ENCODE results near the gene DCC.

The DCC gene

DNA sequence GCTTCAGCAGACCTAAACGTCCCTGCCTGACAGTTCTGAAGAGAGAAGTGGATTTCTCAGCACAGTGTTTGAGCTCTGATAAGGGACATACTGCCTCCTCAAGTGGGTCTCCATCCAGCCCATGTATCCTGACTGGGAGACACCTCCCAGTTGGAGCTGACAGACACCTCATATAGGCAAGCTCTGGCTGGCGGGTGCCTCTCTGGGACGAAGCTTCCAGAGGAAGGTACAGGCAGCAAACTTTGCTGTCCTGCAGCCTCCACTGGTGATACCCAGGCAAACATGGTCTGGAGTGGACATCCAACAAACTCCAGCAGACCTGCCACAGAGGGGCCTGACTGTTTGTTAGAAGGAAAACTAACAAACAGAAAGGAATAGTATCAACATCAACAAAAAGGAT is 1156.0 kb downstream of the DCC start:
- H4K91ac ChIP-seq (ENCODE audit: low read length) = no peak overlapping the region
- no peak overlapping the region for H2AFZ ChIP-seq (ENCODE audit: low read depth, low read length)
- H3K4ac ChIP-seq (ENCODE audit: low read depth in 1 of 2, low read length in 2 of 2) = no peak overlapping the region
- H4K8ac ChIP-seq (ENCODE audit: low read length) = no peak overlapping the region
- 81% methylated on average over 3 of the region's 3 CpGs for WGBS
- H3K4me1 ChIP-seq (ENCODE audit: control insufficient read depth, insufficient read depth, low read depth, low read length) = no peaks in the 10 kb centered on the region
- no peak overlapping the region for H2BK5ac ChIP-seq (ENCODE audit: low read depth, low read length, poor library complexity, severe bottlenecking)
- no peak overlapping the region for H3K23ac ChIP-seq (ENCODE audit: low read length in 2 of 2)
- peaks cover 2% of the 10 kb centered on the region for H3K9me3 ChIP-seq (ENCODE audit: control insufficient read depth, low read length)
- H3K14ac ChIP-seq (ENCODE audit: low read length in 2 of 2) = no peak overlapping the region
- no peaks in the 10 kb centered on the region for H3K27me3 ChIP-seq (ENCODE audit: control insufficient read depth in 1 of 2, insufficient read depth in 1 of 2, low read length in 2 of 2)
- H2BK12ac ChIP-seq (ENCODE audit: low read length in 2 of 2) = no peak overlapping the region
- no peak overlapping the region for H3K4me2 ChIP-seq (ENCODE audit: low read length, poor library complexity, severe bottlenecking)
- H2AK5ac ChIP-seq (ENCODE audit: low read length, severe bottlenecking) = no peak overlapping the region
- no peak overlapping the region for H3K18ac ChIP-seq (ENCODE audit: low read depth in 1 of 2, low read length in 2 of 2)
- no peak overlapping the region for H2BK15ac ChIP-seq (ENCODE audit: low read depth, poor library complexity, severe bottlenecking)
- no peak overlapping the region for H2BK120ac ChIP-seq (ENCODE audit: low read depth, low read length)
- no peak overlapping the region for H3K9ac ChIP-seq (ENCODE audit: low read length)
- no peak overlapping the region for H3K4me3 ChIP-seq (ENCODE audit: insufficient read depth in 1 of 2, low read depth in 1 of 2, low read length in 2 of 2)
- no peaks in the 10 kb centered on the region for H3K79me1 ChIP-seq (replicated peaks; ENCODE audit: low read length, poor library complexity, severe bottlenecking)
- no peak for DNase-seq
- no peaks in the 10 kb centered on the region for H3K36me3 ChIP-seq (ENCODE audit: control insufficient read depth in 1 of 2, insufficient read depth in 2 of 2, low read depth in 1 of 2, low read length in 2 of 2)
- H3K27ac ChIP-seq (ENCODE audit: low read length, poor library complexity, severe bottlenecking) = no peak overlapping the region

DNA sequence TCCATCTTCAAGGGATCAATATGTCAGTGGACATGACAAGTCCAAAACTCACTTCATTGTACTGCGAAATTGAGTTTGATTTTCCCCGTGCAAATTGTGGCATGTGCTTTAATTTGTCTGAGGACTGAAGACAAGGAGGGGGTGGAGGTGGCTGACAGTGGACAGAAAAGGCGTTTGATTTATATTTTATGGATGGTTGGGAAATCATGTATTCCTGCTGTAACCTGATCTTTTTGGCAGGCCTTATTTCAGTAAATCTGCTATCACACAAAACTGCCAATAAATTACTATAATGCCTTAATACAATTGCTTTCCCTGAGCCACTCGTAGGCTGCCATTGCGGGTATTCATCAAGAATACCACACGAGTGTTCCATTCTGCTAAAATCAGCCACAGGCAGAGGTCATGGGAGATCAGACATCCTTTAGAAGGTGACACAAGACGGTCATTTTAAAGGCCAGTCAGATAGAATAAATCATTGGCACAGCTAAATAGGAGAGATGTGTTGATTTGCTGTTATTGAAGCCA is 1164.0 kb downstream of the DCC start:
- Histone ChIP-seq H3K9ac (ENCODE audit: low read length) (no peak overlapping the region), H3K4me3 (ENCODE audit: insufficient read depth in 1 of 2, low read depth in 1 of 2, low read length in 2 of 2) (no peak overlapping the region), H2AFZ (ENCODE audit: low read depth, low read length) (no peak overlapping the region), H2BK15ac (ENCODE audit: low read depth, poor library complexity, severe bottlenecking) (no peak overlapping the region), H3K9me3 (ENCODE audit: control insufficient read depth, low read length) (no peaks in the 10 kb centered on the region), H2AK5ac (ENCODE audit: low read length, severe bottlenecking) (no peak overlapping the region), H3K23ac (ENCODE audit: low read length in 2 of 2) (no peak overlapping the region), H3K36me3 (ENCODE audit: control insufficient read depth in 1 of 2, insufficient read depth in 2 of 2, low read depth in 1 of 2, low read length in 2 of 2) (no peaks in the 10 kb centered on the region), H3K4me2 (ENCODE audit: low read length, poor library complexity, severe bottlenecking) (no peak overlapping the region), H3K79me1 (replicated peaks; ENCODE audit: low read length, poor library complexity, severe bottlenecking) (no peaks in the 10 kb centered on the region), H3K27me3 (ENCODE audit: control insufficient read depth in 1 of 2, insufficient read depth in 1 of 2, low read length in 2 of 2) (no peaks in the 10 kb centered on the region), H3K27ac (ENCODE audit: low read length, poor library complexity, severe bottlenecking) (no peak overlapping the region), H4K91ac (ENCODE audit: low read length) (no peak overlapping the region), H4K8ac (ENCODE audit: low read length) (no peak overlapping the region), H3K18ac (ENCODE audit: low read depth in 1 of 2, low read length in 2 of 2) (no peak overlapping the region), H3K4ac (ENCODE audit: low read depth in 1 of 2, low read length in 2 of 2) (no peak overlapping the region), H3K14ac (ENCODE audit: low read length in 2 of 2) (no peak overlapping the region), H2BK120ac (ENCODE audit: low read depth, low read length) (no peak overlapping the region), H2BK5ac (ENCODE audit: low read depth, low read length, poor library complexity, severe bottlenecking) (no peak overlapping the region), H3K4me1 (ENCODE audit: control insufficient read depth, insufficient read depth, low read depth, low read length) (no peaks in the 10 kb centered on the region), H2BK12ac (ENCODE audit: low read length in 2 of 2) (no peak overlapping the region)
- WGBS = 88% methylated on average over 6 of the region's 7 CpGs
- no peak for DNase-seq

DNA sequence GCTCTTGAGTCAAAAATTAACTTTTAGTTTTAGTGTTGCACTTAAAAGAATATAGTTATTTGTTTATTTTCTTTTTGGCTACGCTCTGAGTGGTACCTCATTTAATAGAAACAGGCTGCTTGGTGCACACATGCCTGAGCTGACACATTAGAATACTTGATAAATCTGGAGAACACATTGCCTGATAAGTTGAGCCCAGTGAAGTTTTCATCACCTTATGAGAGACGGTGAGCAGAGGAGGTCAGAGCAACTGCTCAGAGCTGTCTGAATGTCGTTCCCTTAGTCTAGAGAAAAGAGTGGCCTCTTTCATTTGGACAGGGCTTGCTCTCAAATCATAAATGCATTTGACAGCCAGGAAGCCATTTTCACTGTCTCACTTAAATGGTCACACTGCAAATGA is 1168.5 kb downstream of the DCC start:
- no peak for DNase-seq
- H3K4ac ChIP-seq (ENCODE audit: low read depth in 1 of 2, low read length in 2 of 2) = no peak overlapping the region
- H3K27me3 ChIP-seq (ENCODE audit: control insufficient read depth in 1 of 2, insufficient read depth in 1 of 2, low read length in 2 of 2) = no peaks in the 10 kb centered on the region
- H4K91ac ChIP-seq (ENCODE audit: low read length) = no peak overlapping the region
- no peaks in the 10 kb centered on the region for H3K36me3 ChIP-seq (ENCODE audit: control insufficient read depth in 1 of 2, insufficient read depth in 2 of 2, low read depth in 1 of 2, low read length in 2 of 2)
- H2AK5ac ChIP-seq (ENCODE audit: low read length, severe bottlenecking) = no peak overlapping the region
- 66% methylated on average over 3 of the region's 3 CpGs for WGBS
- H3K9ac ChIP-seq (ENCODE audit: low read length) = no peak overlapping the region
- no peak overlapping the region for H3K23ac ChIP-seq (ENCODE audit: low read length in 2 of 2)
- H3K4me1 ChIP-seq (ENCODE audit: control insufficient read depth, insufficient read depth, low read depth, low read length) = no peaks in the 10 kb centered on the region
- H2BK120ac ChIP-seq (ENCODE audit: low read depth, low read length) = no peak overlapping the region
- H3K27ac ChIP-seq (ENCODE audit: low read length, poor library complexity, severe bottlenecking) = no peak overlapping the region
- no peak overlapping the region for H2BK15ac ChIP-seq (ENCODE audit: low read depth, poor library complexity, severe bottlenecking)
- no peaks in the 10 kb centered on the region for H3K79me1 ChIP-seq (replicated peaks; ENCODE audit: low read length, poor library complexity, severe bottlenecking)
- H2AFZ ChIP-seq (ENCODE audit: low read depth, low read length) = no peak overlapping the region
- no peak overlapping the region for H3K4me2 ChIP-seq (ENCODE audit: low read length, poor library complexity, severe bottlenecking)
- no peak overlapping the region for H4K8ac ChIP-seq (ENCODE audit: low read length)
- no peak overlapping the region for H3K4me3 ChIP-seq (ENCODE audit: insufficient read depth in 1 of 2, low read depth in 1 of 2, low read length in 2 of 2)
- H2BK12ac ChIP-seq (ENCODE audit: low read length in 2 of 2) = no peak overlapping the region
- H2BK5ac ChIP-seq (ENCODE audit: low read depth, low read length, poor library complexity, severe bottlenecking) = no peak overlapping the region
- no peak overlapping the region for H3K18ac ChIP-seq (ENCODE audit: low read depth in 1 of 2, low read length in 2 of 2)
- H3K9me3 ChIP-seq (ENCODE audit: control insufficient read depth, low read length) = no peaks in the 10 kb centered on the region
- no peak overlapping the region for H3K14ac ChIP-seq (ENCODE audit: low read length in 2 of 2)

DNA sequence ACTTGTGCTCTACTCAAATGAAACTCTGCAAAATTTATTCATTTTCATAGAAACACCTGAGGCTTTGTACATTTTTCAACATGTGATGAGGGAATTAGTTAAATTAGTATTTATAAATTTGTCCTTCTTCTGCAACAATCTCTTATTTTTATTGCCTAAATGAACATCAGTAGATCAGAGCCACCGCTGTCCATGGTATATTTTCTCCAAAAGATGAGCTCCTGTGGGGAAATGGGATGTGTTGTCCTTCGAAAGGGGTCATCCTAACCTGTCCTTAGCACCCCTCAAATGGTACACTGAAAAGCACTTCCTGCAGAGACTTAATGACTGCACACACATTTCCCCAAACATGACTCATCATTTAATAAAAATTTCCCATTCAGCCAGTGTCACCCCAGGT is 1169.9 kb downstream of the DCC start:
- no peak overlapping the region for H3K4me3 ChIP-seq (ENCODE audit: insufficient read depth in 1 of 2, low read depth in 1 of 2, low read length in 2 of 2)
- H2AK5ac ChIP-seq (ENCODE audit: low read length, severe bottlenecking) = no peak overlapping the region
- H3K9ac ChIP-seq (ENCODE audit: low read length) = no peak overlapping the region
- H3K36me3 ChIP-seq (ENCODE audit: control insufficient read depth in 1 of 2, insufficient read depth in 2 of 2, low read depth in 1 of 2, low read length in 2 of 2) = no peaks in the 10 kb centered on the region
- no peak overlapping the region for H3K4ac ChIP-seq (ENCODE audit: low read depth in 1 of 2, low read length in 2 of 2)
- no peak for DNase-seq
- no peak overlapping the region for H3K14ac ChIP-seq (ENCODE audit: low read length in 2 of 2)
- no peak overlapping the region for H3K27ac ChIP-seq (ENCODE audit: low read length, poor library complexity, severe bottlenecking)
- no peak overlapping the region for H2BK5ac ChIP-seq (ENCODE audit: low read depth, low read length, poor library complexity, severe bottlenecking)
- no peak overlapping the region for H3K4me2 ChIP-seq (ENCODE audit: low read length, poor library complexity, severe bottlenecking)
- H2BK120ac ChIP-seq (ENCODE audit: low read depth, low read length) = no peak overlapping the region
- H4K91ac ChIP-seq (ENCODE audit: low read length) = no peak overlapping the region
- no peak overlapping the region for H2BK15ac ChIP-seq (ENCODE audit: low read depth, poor library complexity, severe bottlenecking)
- H3K18ac ChIP-seq (ENCODE audit: low read depth in 1 of 2, low read length in 2 of 2) = no peak overlapping the region
- H3K27me3 ChIP-seq (ENCODE audit: control insufficient read depth in 1 of 2, insufficient read depth in 1 of 2, low read length in 2 of 2) = no peaks in the 10 kb centered on the region
- H2AFZ ChIP-seq (ENCODE audit: low read depth, low read length) = no peak overlapping the region
- H3K9me3 ChIP-seq (ENCODE audit: control insufficient read depth, low read length) = no peaks in the 10 kb centered on the region
- no peak overlapping the region for H2BK12ac ChIP-seq (ENCODE audit: low read length in 2 of 2)
- H4K8ac ChIP-seq (ENCODE audit: low read length) = no peak overlapping the region
- no peaks in the 10 kb centered on the region for H3K79me1 ChIP-seq (replicated peaks; ENCODE audit: low read length, poor library complexity, severe bottlenecking)
- H3K4me1 ChIP-seq (ENCODE audit: control insufficient read depth, insufficient read depth, low read depth, low read length) = no peaks in the 10 kb centered on the region
- WGBS = 88% methylated on average over 2 of the region's 2 CpGs
- H3K23ac ChIP-seq (ENCODE audit: low read length in 2 of 2) = no peak overlapping the region

All from mesenchymal stem cell (in vitro differentiated cells and primary cell).